H1 (cell line): ENCODE measurements around the gene DOCK10. TPM values are rescaled to one million over a fixed set of nuclear protein-coding genes. Genes with fewer than 3 reads are reported as not detected.

Experiments used
- CTCF ChIA-PET: fragments of 300-600 bp; sonication (Branson Sonifier 250); formaldehyde crosslinking; loops from one replicate; lab custom pipeline; 2021; ENCODE audit not compliant: partially characterized antibody; lab: Charles Lee
- POLR2A ChIA-PET: fragments of 300-600 bp; sonication (Branson Sonifier 250); formaldehyde crosslinking; loops from one replicate; lab custom pipeline; 2021; ENCODE audit warnings: inconsistent platforms; ENCODE audit not compliant: partially characterized antibody; lab: Charles Lee
- DNase-seq, 2 experiments: peaks; one replicate each; pipeline versions ENCODE4 v3.0.0 to v3.0.0-alpha.2; 2010 to 2022; ENCODE audit warnings: low spot score in 2 of 2, low read depth in 1 of 2, mixed read lengths in 1 of 2
- FAIRE-seq: peaks from 2 replicates; lab custom pipeline; 2011; peaks lifted over from hg19 to GRCh38; lab: Jason Lieb, UNC
- H2AFZ ChIP-seq: 2 replicates; pipeline ENCODE4 v1.8.1; 2012; ENCODE audit warnings: low read length, inconsistent platforms
- H2AK5ac ChIP-seq: 2 replicates; pipeline ENCODE4 v1.6.1; 2013; ENCODE audit warnings: low read depth, low read length
- H2BK120ac ChIP-seq: replicated peaks from 2 replicates; pipeline ENCODE3; 2013; ENCODE audit warnings: low read depth, low read length, inconsistent platforms
- H2BK12ac ChIP-seq: 2 replicates; pipeline ENCODE4 v1.6.1; 2013; ENCODE audit warnings: low read depth, low read length
- H2BK15ac ChIP-seq: 2 replicates; pipeline ENCODE4 v1.6.1; 2013; ENCODE audit warnings: low read length
- H2BK20ac ChIP-seq: 2 replicates; pipeline ENCODE4 v1.6.1; 2013; ENCODE audit warnings: low read length
- H2BK5ac ChIP-seq: 2 replicates; pipeline ENCODE4 v1.6.1; 2013; ENCODE audit warnings: low read depth, low read length
- H3K14ac ChIP-seq: 2 replicates; pipeline ENCODE4 v1.6.1; 2013; ENCODE audit warnings: inconsistent platforms; ENCODE audit not compliant: insufficient read length
- H3K18ac ChIP-seq: 2 replicates; pipeline ENCODE4 v1.6.1; 2013; ENCODE audit warnings: low read length; ENCODE audit errors: extremely low read depth
- H3K23ac ChIP-seq: 2 replicates; pipeline ENCODE4 v1.6.1; 2013; ENCODE audit warnings: inconsistent platforms; ENCODE audit not compliant: insufficient read length
- H3K23me2 ChIP-seq: 2 replicates; pipeline ENCODE4 v1.6.1; 2013; ENCODE audit warnings: low read depth, low read length
- H3K27ac ChIP-seq: 2 replicates; pipeline ENCODE4 v1.6.1; 2011; ENCODE audit warnings: low read depth, low read length, inconsistent platforms
- H3K27me3 ChIP-seq, 4 experiments: replicated peaks in 1 of 4; 1 replicate in 1 of 4; 2 replicates in 3 of 4; pipeline versions ENCODE4 v1.6.1 to v1.8.1; 2011 to 2013; ENCODE audit warnings: low read length in 3 of 4, mild to moderate bottlenecking in 3 of 4, inconsistent platforms in 2 of 4, mixed read lengths in 2 of 4, moderate library complexity in 1 of 4; ENCODE audit not compliant: control insufficient read depth in 3 of 4, insufficient read depth in 3 of 4; ENCODE audit errors: extremely low read depth in 1 of 4
- H3K36me3 ChIP-seq, 4 experiments: 2 replicates each; pipeline versions ENCODE4 v1.6.1 to v1.8.1; 2011 to 2013; ENCODE audit warnings: mild to moderate bottlenecking in 4 of 4, low read length in 3 of 4, moderate library complexity in 2 of 4, control low read depth in 1 of 4, inconsistent platforms in 1 of 4; ENCODE audit not compliant: insufficient read depth in 4 of 4, control insufficient read depth in 2 of 4
- H3K4ac ChIP-seq: replicated peaks from 2 replicates; pipeline ENCODE3; 2013; ENCODE audit warnings: low read length, low read depth, mixed read lengths, inconsistent platforms; ENCODE audit not compliant: insufficient read length
- H3K4me1 ChIP-seq, 4 experiments: replicated peaks in 1 of 4; 1 replicate in 1 of 4; 2 replicates in 3 of 4; pipeline versions ENCODE4 v1.6.1 to v1.8.1; 2011 to 2013; ENCODE audit warnings: low read length in 3 of 4, inconsistent platforms in 2 of 4, mixed read lengths in 1 of 4; ENCODE audit not compliant: insufficient read depth in 4 of 4, control insufficient read depth in 3 of 4
- H3K4me2 ChIP-seq, 2 experiments: 2 replicates each; pipeline versions ENCODE4 v1.6.1 to v1.8.1; 2011 to 2013; ENCODE audit warnings: low read depth in 2 of 2, low read length in 2 of 2, control low read depth in 1 of 2, inconsistent platforms in 1 of 2, mild to moderate bottlenecking in 1 of 2; ENCODE audit not compliant: insufficient read depth in 1 of 2
- H3K4me3 ChIP-seq, 4 experiments: fragments of 200-600, 300-600 bp in 1 of 4; sonication (generic), shearing (Covaris generic), sonication (Bioruptor Twin) in 1 of 4; 2 replicates each; pipeline versions ENCODE4 v1.5.1 to v1.8.1; 2011 to 2016; ENCODE audit warnings: low read length in 4 of 4, low read depth in 3 of 4, control low read depth in 2 of 4, inconsistent platforms in 2 of 4, mild to moderate bottlenecking in 2 of 4, mixed read lengths in 1 of 4, moderate library complexity in 1 of 4; ENCODE audit not compliant: insufficient read depth in 2 of 4; ENCODE audit errors: extremely low read depth in 1 of 4
- H3K56ac ChIP-seq: replicated peaks from 2 replicates; pipeline ENCODE3; 2013; ENCODE audit warnings: low read depth, mild to moderate bottlenecking, mixed read lengths, low read length, inconsistent platforms; ENCODE audit not compliant: insufficient read length
- H3K79me1 ChIP-seq: 2 replicates; pipeline ENCODE4 v1.6.1; 2013; ENCODE audit warnings: low read depth, low read length, control low read depth
- H3K79me2 ChIP-seq, 2 experiments: 2 replicates each; pipeline versions ENCODE4 v1.6.1 to v1.8.1; 2012 to 2013; ENCODE audit warnings: low read length in 2 of 2, mild to moderate bottlenecking in 2 of 2, inconsistent platforms in 1 of 2; ENCODE audit not compliant: insufficient read depth in 2 of 2, control insufficient read depth in 1 of 2
- H3K9ac ChIP-seq, 4 experiments: replicated peaks in 1 of 4; 1 replicate in 1 of 4; 2 replicates in 3 of 4; pipeline versions ENCODE4 v1.6.1 to v1.8.1; 2011 to 2013; ENCODE audit warnings: low read depth in 3 of 4, low read length in 3 of 4, control low read depth in 2 of 4, mild to moderate bottlenecking in 2 of 4, moderate library complexity in 2 of 4, inconsistent platforms in 1 of 4; ENCODE audit errors: extremely low read depth in 1 of 4
- H3K9me3 ChIP-seq, 2 experiments: 2 replicates each; pipeline versions ENCODE4 v1.6.1 to v1.8.1; 2012 to 2013; ENCODE audit warnings: mild to moderate bottlenecking in 2 of 2, moderate library complexity in 2 of 2, control low read depth in 1 of 2, inconsistent platforms in 1 of 2, low read depth in 1 of 2, low read length in 1 of 2, mixed read lengths in 1 of 2; ENCODE audit not compliant: insufficient read depth in 2 of 2
- H4K20me1 ChIP-seq, 2 experiments: replicated peaks in 1 of 2; 2 replicates each; pipeline versions ENCODE3 to v1.8.1; 2011 to 2013; ENCODE audit warnings: inconsistent platforms in 2 of 2, low read length in 2 of 2, mild to moderate bottlenecking in 1 of 2; ENCODE audit not compliant: insufficient read depth in 2 of 2, control insufficient read depth in 1 of 2
- H4K5ac ChIP-seq: 2 replicates; pipeline ENCODE4 v1.6.1; 2013; ENCODE audit warnings: low read length, low read depth, mixed read lengths, inconsistent platforms; ENCODE audit not compliant: insufficient read length
- H4K8ac ChIP-seq: 2 replicates; pipeline ENCODE4 v1.8.0; 2013; ENCODE audit warnings: mild to moderate bottlenecking, moderate library complexity, low read length, inconsistent platforms; ENCODE audit not compliant: insufficient read depth; ENCODE audit errors: extremely low read depth
- H4K91ac ChIP-seq: replicated peaks from 2 replicates; pipeline ENCODE3; 2013; ENCODE audit warnings: low read length, mixed read lengths, inconsistent platforms; ENCODE audit not compliant: insufficient read length
- CHD2 ChIP-seq: IDR thresholded peaks from 2 replicates; pipeline ENCODE4 v1.6.1; 2012; ENCODE audit warnings: low read length, improper control_type of control experiment
- EP300 ChIP-seq, 2 experiments: IDR thresholded peaks; 1 replicate in 1 of 2; 2 replicates in 1 of 2; pipeline ENCODE4 v1.6.1; 2011 to 2012; ENCODE audit warnings: low read depth in 2 of 2, low read length in 2 of 2, mild to moderate bottlenecking in 2 of 2, borderline replicate concordance in 1 of 2, inconsistent platforms in 1 of 2, moderate library complexity in 1 of 2
- GABPA ChIP-seq: IDR thresholded peaks from 2 replicates; pipeline ENCODE4 v1.6.1; 2011; ENCODE audit warnings: mild to moderate bottlenecking, low read length, moderate library complexity, borderline replicate concordance; ENCODE audit not compliant: insufficient read depth
- MAFK ChIP-seq: IDR thresholded peaks from 2 replicates; pipeline ENCODE4 v1.6.1; 2012; ENCODE audit warnings: low read depth, mild to moderate bottlenecking, improper control_type of control experiment, low read length
- RNF2 ChIP-seq: fragments of 200-900, 300-1000 bp; sonication (generic); IDR thresholded peaks from 2 replicates; pipeline ENCODE4 v1.7.1; 2016; ENCODE audit warnings: borderline replicate concordance, low read depth, mild to moderate bottlenecking, antibody characterized with exemption, low read length; ENCODE audit not compliant: poor library complexity, severe bottlenecking; ENCODE audit errors: missing control alignments
- TAF1 ChIP-seq: IDR thresholded peaks from 2 replicates; pipeline ENCODE4 v1.6.1; 2011; ENCODE audit warnings: mild to moderate bottlenecking, low read depth, low read length
- ZNF274 ChIP-seq: IDR thresholded peaks from 2 replicates; pipeline ENCODE4 v1.7.0; 2012; ENCODE audit warnings: low read length, borderline replicate concordance; ENCODE audit errors: extremely low read depth
- WGBS, 2 experiments: shearing (Covaris generic) in 1 of 2; methylation state at CpG; one replicate each; pipeline versions ENCODE4 v1.1.6 to v1.1.7; 2013 to 2015; ENCODE audit warnings: low lambda C conversion rate in 2 of 2, mixed read lengths in 2 of 2, inconsistent platforms in 1 of 2, low coverage in 1 of 2, missing lambda C conversion rate in 1 of 2; ENCODE audit not compliant: insufficient replicate concordance in 2 of 2, insufficient coverage in 1 of 2, insufficient read length in 1 of 2; ENCODE audit errors: extremely low coverage in 1 of 2, missing lambda C conversion rate in 1 of 2; 5-methylcytosine and 5-hydroxymethylcytosine counted together
- polyA plus RNA-seq, 7 experiments: library from polyadenylated mRNA; depleted of rRNA in 3 of 7; stranded (reverse) in 5 of 7; unstranded in 2 of 7; fragments of >200 nt in 5 of 7; fragments of 200-250 nt in 2 of 7; gene quantifications; 1 replicate in 5 of 7; 2 replicates in 1 of 7; 4 replicates in 1 of 7; pipeline versions ENCODE4 v1.2.1 to v1.2.3, GENCODE V29; 2011 to 2013; ENCODE audit warnings: missing spikeins in 2 of 7, mixed read lengths in 2 of 7
- total RNA-seq: library from RNA; stranded (reverse); fragmentation: NEBNext Ultra II Directional; extraction: Animal tissue kit (Norgen Biotek cat#: 25700); gene quantifications from 2 replicates; pipeline ENCODE4 v1.2.1, GENCODE V29; 2021
- TF ChIP-seq, protein P1 (sequence below), 3 experiments: IDR thresholded peaks; 1 replicate in 2 of 3; 2 replicates in 1 of 3; pipeline versions ENCODE4 v1.5.1 to v1.6.1; 2011; ENCODE audit warnings: low read length in 3 of 3, mild to moderate bottlenecking in 3 of 3, inconsistent platforms in 2 of 3, low read depth in 1 of 3, moderate library complexity in 1 of 3; ENCODE audit not compliant: insufficient read depth in 1 of 3; ENCODE audit errors: control extremely low read depth in 1 of 3

DOCK10 gene
- total and polyA plus RNA-seq, 2 of the 8 experiments (the other 6 are each of a cell fraction or from before 2014, with no cell fraction given): 0.33 to 1.6 TPM

DNA sequence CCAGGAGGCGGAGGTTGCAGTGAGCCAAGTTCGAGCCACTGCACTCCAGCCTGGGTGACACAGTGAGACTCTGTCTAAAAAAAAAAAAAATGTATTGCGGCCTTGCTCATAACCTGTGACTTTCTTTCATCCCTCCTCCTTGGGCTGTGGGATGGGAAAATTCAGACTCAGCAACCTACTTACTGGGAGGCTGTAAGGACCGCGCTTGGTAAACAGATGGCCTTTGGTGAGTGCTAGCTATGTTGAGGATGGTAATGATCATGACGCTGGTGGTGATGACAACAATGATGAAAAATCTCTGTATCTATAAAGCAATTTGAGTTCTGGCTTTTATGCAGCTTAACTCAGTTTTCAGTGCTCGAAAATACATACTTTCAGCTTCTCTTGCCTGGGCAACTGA lies 261.4 kb downstream of the DOCK10 start:
- Histone ChIP-seq H3K9me3 (no peaks in the 10 kb centered on the region), H4K91ac (no peak overlapping the region)
- POLR2A ChIA-PET: no interaction called here
- TF ChIP-seq TAF1 (no peak), EP300 (IDR thresholded peaks at IDR 0.05; ENCODE audit: borderline replicate concordance in 1 of 2, low read depth in 2 of 2, low read length in 2 of 2) (no peak), MAFK (no peak), RNF2 (no peak), GABPA (no peak), CHD2 (no peak), ZNF274 (no peak)
- TF ChIP-seq, protein P1, sequence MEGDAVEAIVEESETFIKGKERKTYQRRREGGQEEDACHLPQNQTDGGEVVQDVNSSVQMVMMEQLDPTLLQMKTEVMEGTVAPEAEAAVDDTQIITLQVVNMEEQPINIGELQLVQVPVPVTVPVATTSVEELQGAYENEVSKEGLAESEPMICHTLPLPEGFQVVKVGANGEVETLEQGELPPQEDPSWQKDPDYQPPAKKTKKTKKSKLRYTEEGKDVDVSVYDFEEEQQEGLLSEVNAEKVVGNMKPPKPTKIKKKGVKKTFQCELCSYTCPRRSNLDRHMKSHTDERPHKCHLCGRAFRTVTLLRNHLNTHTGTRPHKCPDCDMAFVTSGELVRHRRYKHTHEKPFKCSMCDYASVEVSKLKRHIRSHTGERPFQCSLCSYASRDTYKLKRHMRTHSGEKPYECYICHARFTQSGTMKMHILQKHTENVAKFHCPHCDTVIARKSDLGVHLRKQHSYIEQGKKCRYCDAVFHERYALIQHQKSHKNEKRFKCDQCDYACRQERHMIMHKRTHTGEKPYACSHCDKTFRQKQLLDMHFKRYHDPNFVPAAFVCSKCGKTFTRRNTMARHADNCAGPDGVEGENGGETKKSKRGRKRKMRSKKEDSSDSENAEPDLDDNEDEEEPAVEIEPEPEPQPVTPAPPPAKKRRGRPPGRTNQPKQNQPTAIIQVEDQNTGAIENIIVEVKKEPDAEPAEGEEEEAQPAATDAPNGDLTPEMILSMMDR (IDR thresholded peaks at IDR 0.05; ENCODE audit: control extremely low read depth in 1 of 3, insufficient read depth in 1 of 3, low read depth in 1 of 3, low read length in 3 of 3): no peak
- TF ChIP-seq, all 59 proteins: peak for 0
- Histone ChIP-seq H2BK20ac (no peak overlapping the region), H3K4me2 (no peak overlapping the region), H4K8ac (no peak overlapping the region), H2BK120ac (no peak overlapping the region), H3K36me3 (no peaks in the 10 kb centered on the region), H3K23ac (no peak overlapping the region), H3K4me1 (no peaks in the 10 kb centered on the region), H3K27me3 (no peaks in the 10 kb centered on the region), H4K5ac (no peak overlapping the region), H3K4ac (no peak overlapping the region), H3K23me2 (no peaks in the 10 kb centered on the region), H3K27ac (no peak overlapping the region), H3K79me2 (no peaks in the 10 kb centered on the region), H2AFZ (no peak overlapping the region), H3K14ac (no peak overlapping the region), H2AK5ac (no peak overlapping the region), H2BK15ac (no peak overlapping the region), H3K56ac (no peak overlapping the region), H3K4me3 (no peak overlapping the region), H2BK5ac (no peak overlapping the region), H2BK12ac (no peak overlapping the region), H4K20me1 (no peaks in the 10 kb centered on the region), H3K79me1 (no peaks in the 10 kb centered on the region), H3K9ac (no peak overlapping the region), H3K18ac (no peak overlapping the region)
- 94% methylated on average over 7 of the region's 7 CpGs; no CpG with 5 or more reads in 1 of the 2 experiments for WGBS, 2 experiments
- CTCF ChIA-PET: interaction anchor here (0.6 to 1.7 kb wide), 9 partner anchors 9 to 839 kb away, joined by 3 to 5 read pairs (median 3); no protein-coding TSS in a partner anchor
- FAIRE-seq: no peak
- no peak for DNase-seq
